NB4 (cell line): Measurements from ENCODE around the gene PIBF1.
"Not testable (repeated sequence)": the region's sequence is repeated elsewhere in the genome, so short reads cannot be mapped to it uniquely, and the experiment has no call there.

Experiments
- DNase-seq: peaks from one replicate; pipeline ENCODE4 v3.0.0; 2010; ENCODE audit warnings: low read depth
- H3K4me3 ChIP-seq: one replicate; pipeline ENCODE4 v1.5.1; 2011; ENCODE audit warnings: mild to moderate bottlenecking, low read depth, low read length, moderate library complexity
- MYC ChIP-seq: IDR thresholded peaks from 2 replicates; pipeline ENCODE4 v1.6.1; 2011; ENCODE audit warnings: low read depth, low read length
- POLR2A ChIP-seq: IDR thresholded peaks from 2 replicates; pipeline ENCODE4 v1.6.1; 2011; ENCODE audit warnings: mild to moderate bottlenecking; ENCODE audit not compliant: insufficient read length; ENCODE audit errors: extremely low read depth
- TF ChIP-seq, protein P1 (sequence below): IDR thresholded peaks from 2 replicates; pipeline ENCODE4 v1.6.1; 2011; ENCODE audit warnings: low read depth, low read length
- TF ChIP-seq, protein P2 (sequence below): IDR thresholded peaks from one replicate; pipeline ENCODE4 v1.5.1; 2012; ENCODE audit warnings: low read depth, low read length

PIBF1 gene

DNA sequence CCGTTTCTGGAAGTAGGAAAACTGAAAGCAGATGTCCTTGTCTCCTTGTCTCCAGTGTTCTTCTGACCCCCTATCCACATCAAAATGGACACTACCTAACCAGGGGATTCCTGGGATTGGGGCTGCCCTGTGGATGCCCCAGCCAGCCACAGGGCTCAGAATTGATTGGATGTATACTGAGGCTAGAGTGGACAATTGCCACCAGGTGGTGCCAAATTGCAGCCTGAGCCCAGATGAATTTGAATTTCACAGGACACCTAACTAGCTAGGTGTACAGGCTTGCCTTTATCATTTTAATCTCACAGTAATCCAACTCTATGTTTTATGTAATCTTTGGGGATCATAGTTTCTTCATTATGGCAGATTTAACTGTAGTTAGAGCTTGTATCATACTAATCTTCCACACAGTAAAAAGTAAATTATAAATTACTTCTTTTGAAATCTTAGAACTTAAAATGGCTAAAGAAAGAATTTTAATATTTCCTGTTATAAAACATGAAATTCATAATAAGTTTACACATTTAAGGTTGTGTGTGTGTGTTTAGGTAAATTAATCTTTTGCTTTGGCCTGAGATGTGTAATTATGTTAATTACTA is 58.0 kb downstream of the PIBF1 start:
- H3K4me3 ChIP-seq, result no peak overlapping the region
- DNase-seq, result peak; percentile 52
- TF ChIP-seq, protein P1, sequence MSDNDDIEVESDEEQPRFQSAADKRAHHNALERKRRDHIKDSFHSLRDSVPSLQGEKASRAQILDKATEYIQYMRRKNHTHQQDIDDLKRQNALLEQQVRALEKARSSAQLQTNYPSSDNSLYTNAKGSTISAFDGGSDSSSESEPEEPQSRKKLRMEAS, result no peak
- TF ChIP-seq, protein P2, sequence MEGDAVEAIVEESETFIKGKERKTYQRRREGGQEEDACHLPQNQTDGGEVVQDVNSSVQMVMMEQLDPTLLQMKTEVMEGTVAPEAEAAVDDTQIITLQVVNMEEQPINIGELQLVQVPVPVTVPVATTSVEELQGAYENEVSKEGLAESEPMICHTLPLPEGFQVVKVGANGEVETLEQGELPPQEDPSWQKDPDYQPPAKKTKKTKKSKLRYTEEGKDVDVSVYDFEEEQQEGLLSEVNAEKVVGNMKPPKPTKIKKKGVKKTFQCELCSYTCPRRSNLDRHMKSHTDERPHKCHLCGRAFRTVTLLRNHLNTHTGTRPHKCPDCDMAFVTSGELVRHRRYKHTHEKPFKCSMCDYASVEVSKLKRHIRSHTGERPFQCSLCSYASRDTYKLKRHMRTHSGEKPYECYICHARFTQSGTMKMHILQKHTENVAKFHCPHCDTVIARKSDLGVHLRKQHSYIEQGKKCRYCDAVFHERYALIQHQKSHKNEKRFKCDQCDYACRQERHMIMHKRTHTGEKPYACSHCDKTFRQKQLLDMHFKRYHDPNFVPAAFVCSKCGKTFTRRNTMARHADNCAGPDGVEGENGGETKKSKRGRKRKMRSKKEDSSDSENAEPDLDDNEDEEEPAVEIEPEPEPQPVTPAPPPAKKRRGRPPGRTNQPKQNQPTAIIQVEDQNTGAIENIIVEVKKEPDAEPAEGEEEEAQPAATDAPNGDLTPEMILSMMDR, result peak; percentile 49
- TF ChIP-seq MYC, result no peak
- no peak for TF ChIP-seq POLR2A

DNA sequence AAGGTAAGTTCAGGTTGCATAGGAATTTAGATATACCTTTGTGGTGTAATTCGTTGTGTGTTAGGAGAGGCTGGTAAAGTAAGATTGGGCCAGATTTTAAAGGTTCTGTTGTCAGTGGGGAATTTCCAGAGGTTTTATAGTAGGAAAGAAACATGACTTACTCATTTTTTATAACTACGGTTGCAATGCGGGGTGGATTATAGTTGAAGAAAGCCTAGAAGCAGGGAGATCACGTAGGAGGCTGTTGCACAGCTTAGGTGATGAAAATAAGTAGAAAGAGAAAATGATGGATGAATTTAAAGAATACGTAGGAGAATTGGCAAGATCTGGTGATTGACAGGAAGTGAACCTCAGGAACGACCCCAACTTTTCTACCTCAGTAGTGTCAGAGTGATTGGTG is 61.1 kb downstream of the PIBF1 start:
- no peak overlapping the region for H3K4me3 ChIP-seq
- TF ChIP-seq MYC, result no peak
- TF ChIP-seq, protein P1, result no peak
- no peak for TF ChIP-seq POLR2A
- TF ChIP-seq, protein P2, result no peak
- no peak for DNase-seq

DNA sequence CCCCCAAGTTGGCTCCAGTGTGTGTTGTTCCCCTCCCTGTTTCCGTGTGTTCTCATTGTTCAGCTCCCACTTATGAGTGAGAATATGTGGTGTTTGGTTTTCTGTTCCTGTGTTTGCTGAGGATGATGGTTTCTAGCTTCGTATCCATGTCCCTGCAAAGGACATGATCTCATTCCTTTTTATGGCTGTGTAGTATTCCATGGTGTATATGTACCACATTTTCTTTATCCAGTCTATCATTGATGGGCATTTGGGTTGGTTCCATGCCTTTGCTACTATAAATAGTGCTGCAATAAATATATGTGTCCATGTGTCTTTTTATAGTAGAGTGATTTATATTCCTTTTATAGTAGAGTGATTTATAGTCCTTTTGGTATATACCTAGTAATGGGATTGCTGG is 63.2 kb downstream of the PIBF1 start:
- not testable (repeated sequence) for DNase-seq, H3K4me3 ChIP-seq

DNA sequence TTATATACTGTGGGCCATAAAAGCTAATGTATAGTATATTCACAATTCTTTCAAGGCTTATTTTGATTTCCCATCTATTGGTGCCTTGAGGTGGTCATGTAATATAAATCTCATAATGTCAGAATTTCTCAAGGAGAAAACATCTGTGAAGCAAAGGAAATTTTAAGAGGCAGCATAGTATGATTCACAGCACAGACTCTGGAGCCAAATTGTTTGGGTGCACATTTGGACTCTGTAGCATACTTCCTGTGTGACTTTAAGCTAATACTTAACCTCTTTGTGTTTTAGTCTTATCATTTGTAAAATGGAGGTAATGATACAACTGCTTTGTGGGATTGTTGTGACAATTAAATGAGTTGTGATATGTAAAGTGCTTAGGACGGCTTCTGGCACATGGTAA is 67.6 kb downstream of the PIBF1 start:
- no peak for DNase-seq
- TF ChIP-seq MYC (no peak), POLR2A (no peak)
- TF ChIP-seq, protein P1, result no peak
- TF ChIP-seq, protein P2, result no peak
- no peak overlapping the region for H3K4me3 ChIP-seq

DNA sequence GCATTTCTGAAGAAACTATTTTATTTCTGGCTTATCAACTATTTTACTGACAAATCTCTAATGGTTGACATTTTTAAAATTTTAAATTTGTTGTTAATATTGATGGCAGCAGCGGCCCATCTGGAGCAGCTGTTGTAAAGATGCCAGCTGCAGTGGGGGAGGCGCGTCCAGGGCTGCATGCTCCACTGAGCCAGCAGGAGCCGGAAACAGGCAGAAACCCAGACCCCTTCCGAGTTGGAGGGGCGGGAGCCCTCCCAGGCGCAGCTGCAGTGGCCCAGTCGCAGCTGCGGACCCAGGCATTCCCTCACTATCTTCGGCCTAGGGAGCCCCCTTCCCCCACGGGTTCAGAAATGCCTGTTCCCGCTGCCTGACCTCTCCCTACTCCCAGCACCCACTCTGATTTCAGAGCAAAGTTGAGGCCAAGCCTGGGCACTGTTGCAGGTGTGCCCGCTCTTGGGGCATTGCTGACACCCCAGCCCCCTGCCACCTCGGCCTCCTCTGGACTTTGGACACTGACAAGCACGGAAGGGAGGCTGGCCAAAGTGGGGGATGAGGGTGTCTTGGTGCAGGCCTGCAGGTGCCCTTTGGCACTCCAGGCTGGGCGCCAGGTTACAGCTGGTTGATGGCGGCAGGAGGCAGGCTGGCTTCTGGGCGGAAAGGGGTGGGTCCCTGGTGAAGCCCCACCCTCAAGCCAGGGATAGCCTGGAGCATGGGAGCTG is 69.2 kb downstream of the PIBF1 start:
- no peak for DNase-seq
- TF ChIP-seq MYC (no peak), POLR2A (no peak)
- TF ChIP-seq, protein P1, result no peak
- TF ChIP-seq, protein P2, result no peak
- no peak overlapping the region for H3K4me3 ChIP-seq

DNA sequence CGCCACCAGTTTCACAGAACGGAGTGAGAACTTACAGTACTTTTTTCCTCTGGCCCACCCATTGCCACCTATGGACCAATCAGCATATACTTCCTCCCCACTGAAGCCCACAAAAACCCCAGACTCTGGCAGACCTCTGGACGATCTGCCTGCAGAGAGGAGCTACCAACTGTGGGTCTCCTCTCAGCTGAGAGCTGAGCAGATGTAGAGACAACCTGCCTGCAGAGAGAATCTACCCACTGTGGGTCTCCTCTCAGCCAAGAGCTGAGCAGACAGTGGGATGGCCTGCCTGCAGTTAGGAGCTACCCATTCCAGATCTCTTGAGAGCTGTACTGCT is 69.7 kb downstream of the PIBF1 start:
- DNase-seq, result peak; percentile 4
- TF ChIP-seq MYC (no peak), POLR2A (no peak)
- TF ChIP-seq, protein P2, result no peak
- TF ChIP-seq, protein P1, result no peak
- no peak overlapping the region for H3K4me3 ChIP-seq
